ENCODE data around the gene CBLB.
"Not testable (repeated sequence)": the region's sequence is repeated elsewhere in the genome, so short reads cannot be mapped to it uniquely, and the experiment has no call there.

The CBLB gene

DNA sequence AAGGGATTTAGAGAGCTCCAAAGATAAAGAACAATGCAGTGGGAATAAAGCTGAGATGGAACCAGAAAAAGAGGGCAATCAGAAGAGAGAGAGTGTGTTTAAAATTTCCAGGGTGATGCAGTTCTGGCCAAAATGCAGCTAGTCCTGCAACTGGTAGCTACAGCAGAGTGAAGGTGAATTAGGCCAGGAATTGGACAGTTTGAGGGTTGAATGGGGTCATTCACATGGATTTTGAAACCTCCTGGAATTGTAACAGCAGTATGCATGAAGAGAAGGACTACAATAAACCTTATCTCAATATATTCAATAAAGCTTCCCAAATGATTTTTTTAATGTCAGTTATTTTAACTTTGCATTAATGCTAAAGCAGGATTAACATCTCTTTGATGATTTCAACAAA, 85.2 kb downstream of the CBLB start:
- FAIRE-seq, result no peak

DNA sequence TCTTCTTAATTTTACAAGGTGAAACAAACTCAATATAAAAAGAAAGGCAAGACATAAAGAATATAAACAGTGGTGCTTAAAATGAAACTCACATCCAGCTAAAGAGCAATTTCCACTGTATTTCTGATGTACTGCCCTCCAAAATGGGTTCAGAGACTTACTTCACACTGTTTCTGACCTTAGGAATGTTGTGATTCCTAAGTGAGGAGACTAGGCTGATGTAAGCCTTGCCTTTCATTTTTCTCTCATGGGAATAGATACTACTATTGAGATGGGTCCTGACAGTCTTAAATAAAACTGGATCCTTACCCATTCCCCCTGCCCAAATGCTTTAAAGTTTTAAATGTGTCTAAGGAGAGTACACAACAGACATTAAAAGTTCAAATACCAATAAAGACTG, 86.9 kb downstream of the CBLB start:
- FAIRE-seq, result no peak

DNA sequence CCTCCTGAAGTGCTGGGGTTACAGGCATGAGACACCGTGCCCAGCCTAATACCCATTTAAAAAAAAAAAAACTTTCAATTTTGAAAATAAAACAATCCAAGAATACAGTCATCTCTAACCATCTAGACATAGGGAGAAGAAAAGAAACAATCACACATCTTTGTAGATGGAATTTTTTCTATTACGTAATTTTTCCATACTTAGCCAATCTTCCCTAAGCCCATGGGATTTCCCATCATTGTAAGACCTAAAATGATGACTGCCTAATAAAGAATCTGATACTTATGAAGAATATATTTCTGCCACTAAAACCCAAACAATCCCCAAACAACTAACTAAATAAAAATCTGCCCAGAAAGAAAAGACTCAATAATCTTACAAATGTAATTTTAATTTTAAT, 88.7 kb downstream of the CBLB start:
- no peak for FAIRE-seq

DNA sequence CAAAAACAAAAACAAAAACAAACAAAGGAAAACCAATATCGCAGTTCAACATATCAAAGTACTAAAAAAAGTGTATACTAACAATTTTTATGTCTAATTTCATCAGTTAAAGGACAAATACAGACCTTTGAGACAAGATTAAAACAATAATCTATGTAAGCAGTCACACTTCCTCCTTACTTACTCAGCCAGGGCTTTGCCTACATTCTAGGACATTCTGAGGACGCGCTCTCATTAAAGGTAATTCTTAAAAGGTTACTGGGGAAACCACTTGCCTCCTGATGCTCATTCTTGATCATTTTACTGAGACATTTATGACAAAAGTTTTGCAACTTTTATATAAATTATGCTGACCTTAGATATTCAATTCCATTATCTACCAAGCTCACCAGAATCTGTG, 93.4 kb downstream of the CBLB start:
- FAIRE-seq, result peak; percentile 36

DNA sequence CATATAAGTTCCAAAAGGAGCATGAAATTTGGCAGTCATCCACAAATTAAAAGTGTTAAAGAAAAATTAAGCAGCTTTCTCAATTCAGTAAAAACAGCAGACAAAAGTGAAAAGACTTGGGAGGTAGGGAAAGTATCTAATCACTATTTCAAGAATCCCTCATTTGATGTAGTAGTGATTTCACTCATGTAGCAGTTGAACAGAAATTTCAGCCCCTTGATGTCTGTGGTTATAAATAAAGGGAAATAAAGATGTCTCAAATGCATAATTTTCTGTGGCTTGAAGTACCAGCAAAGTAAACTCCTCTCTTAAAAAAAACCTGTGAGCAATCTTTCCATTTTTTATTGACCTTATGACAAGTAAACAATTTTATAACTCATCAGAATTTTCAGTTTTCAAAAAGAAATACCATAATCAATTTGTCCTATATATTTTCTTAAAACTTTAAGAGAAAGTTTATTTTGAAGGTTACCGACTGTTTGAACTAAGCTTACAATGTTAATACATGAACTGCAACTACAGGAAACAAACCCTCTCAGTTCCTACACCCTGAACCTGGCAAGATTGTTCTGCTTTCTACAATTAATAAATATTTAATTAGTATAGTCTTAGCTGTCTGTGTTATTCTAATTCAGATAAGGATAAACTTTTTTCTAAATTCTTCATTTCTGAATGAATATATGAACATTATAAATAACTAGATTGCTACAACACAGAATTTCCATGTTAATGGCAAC, 94.2 kb downstream of the CBLB start:
- peak; percentile 21 for FAIRE-seq

- no peak for FAIRE-seq
Measured at GRCh38 chr3:105773291-105773690, 95.5 kb downstream of the CBLB start.

- FAIRE-seq, result peak; percentile 38
Measured at GRCh38 chr3:105772635-105773034, 96.2 kb downstream of the CBLB start.

DNA sequence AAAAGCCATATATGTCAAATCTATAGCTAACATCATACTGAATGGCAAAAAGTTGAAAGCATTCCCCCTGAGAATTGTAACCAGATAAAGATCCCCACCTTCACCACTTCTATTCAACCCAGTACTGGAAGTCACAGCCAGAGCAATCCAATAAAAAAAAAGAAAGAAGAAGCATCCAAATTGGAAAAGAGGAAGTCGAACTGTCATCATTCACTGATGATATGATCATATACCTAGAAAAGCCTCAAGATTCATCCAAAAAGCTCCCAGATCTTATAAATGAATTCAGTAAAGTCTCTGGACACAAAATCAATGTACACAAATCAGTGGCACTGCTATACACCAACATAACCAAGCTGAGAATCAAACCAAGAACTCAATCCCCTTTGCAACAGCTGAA, 97.4 kb downstream of the CBLB start:
- FAIRE-seq, result no peak

GRCh38 chr3:105770410-105770809, 98.4 kb downstream of the CBLB start:
- no peak for FAIRE-seq

GRCh38 chr3:105767776-105768175, 101.0 kb downstream of the CBLB start:
- no peak for FAIRE-seq

DNA sequence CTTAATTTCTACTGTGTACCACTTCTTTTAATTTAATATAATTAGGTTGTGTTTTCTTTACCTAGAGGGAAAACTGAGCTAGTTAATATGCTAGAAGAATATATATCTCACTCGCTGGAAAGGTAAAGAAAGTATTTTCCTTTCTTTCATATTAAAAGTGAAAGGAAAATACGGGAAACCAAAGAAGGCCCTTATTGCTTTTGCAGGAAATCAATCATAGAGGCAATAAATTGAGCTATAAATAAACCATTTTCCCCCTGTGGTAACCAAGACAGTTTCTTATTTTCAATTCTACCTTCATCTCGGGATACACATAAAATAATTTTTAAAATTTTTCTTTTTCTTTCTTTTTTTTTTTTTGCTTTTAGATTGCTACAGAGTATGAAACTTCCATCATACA, 101.6 kb downstream of the CBLB start:
- peak; percentile 10 for FAIRE-seq

GRCh38 chr3:105765308-105765639, 103.5 kb downstream of the CBLB start:
- FAIRE-seq, result no peak

DNA sequence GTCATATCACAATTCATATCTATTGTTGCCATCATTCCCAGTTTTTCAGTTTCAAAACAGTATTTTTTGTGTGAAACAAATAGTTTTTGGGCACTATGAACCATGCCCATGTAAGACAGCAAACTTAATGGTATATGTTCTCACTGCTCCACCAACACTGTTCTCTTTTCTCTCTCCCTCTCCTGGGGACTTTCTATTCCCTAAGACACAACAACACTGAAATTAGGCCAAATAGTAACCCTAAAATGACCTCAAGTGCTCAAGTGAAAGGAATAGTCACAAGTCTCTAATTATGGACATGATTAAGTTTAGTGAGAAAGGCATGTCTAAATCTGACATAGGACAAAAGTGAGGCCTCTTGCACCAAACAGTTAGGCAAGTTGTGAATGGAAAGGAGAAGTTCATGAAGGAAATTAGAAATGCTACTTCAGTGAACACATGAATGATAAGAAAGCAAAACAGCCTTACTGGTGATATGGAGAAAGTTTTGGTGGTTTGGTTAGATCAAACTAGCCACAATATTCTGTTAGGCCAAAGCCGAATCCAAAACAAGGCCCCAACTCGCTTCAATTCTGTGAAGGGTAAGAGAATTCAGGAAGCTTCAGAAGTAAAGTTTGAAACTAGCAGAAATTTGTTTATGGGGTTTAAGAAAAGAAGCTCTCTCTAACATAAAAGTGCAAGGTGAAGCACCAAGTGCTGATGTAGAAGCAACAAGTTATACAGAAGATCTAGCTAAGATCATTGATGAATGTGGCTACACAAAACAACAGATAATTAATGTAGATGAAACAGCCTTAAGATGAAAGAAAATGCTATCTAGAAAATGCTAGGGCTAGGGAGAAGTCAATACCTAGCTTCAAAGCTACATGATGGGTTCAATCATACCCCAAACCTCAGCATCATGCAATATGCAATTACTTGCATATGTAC, 104.2 kb downstream of the CBLB start:
- no peak for FAIRE-seq

- no peak for FAIRE-seq
Measured at GRCh38 chr3:105763659-105764036, 105.2 kb downstream of the CBLB start.

DNA sequence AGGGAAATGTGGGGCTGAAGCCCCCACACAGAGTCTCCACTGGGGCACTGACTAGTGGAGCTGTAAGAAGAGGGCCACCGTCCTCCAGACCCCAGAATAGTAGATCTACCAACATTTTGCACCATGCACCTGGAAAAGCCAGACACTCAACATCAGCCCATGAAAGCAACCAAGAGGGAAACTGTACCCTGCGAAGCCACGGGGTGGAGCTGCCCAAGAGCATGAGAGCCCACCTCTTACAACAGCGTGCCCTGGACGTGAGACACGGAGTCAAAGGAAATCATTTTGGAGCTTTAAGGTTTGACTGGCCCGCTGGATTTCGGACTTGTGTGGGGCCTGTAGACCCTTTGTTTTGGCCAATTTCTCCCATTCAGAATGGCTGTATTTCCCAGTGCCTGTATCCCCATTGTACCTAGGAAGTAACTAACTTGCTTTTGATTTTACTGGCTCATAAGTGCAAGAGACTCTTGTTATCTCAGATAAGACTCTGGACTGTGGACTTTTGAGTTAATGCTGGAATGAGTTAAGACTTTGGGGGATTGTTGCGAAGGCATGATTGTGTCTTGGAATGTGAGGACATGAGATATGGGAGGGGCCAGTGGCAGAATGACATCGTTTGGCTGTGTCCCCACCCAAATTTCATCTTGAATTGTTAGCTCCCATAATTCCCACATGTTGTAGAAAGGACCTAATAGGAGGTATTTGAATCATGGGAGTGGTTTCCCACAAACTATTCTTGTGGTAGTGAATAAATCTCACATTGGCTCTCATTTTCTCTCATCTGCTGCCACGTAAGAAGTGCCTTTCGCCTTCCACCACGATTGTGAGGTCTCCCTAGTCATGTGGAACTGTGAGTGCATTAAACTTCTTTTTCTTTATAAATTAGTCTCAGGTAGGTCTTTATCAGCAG, 105.8 kb downstream of the CBLB start:
- FAIRE-seq, result no peak

GRCh38 chr3:105762214-105762613, 106.6 kb downstream of the CBLB start:
- not testable (repeated sequence) for FAIRE-seq

GRCh38 chr3:105759442-105760078, 109.3 kb downstream of the CBLB start:
- FAIRE-seq, result no peak

GRCh38 chr3:105758451-105758850, 110.4 kb downstream of the CBLB start:
- FAIRE-seq, result no peak

DNA sequence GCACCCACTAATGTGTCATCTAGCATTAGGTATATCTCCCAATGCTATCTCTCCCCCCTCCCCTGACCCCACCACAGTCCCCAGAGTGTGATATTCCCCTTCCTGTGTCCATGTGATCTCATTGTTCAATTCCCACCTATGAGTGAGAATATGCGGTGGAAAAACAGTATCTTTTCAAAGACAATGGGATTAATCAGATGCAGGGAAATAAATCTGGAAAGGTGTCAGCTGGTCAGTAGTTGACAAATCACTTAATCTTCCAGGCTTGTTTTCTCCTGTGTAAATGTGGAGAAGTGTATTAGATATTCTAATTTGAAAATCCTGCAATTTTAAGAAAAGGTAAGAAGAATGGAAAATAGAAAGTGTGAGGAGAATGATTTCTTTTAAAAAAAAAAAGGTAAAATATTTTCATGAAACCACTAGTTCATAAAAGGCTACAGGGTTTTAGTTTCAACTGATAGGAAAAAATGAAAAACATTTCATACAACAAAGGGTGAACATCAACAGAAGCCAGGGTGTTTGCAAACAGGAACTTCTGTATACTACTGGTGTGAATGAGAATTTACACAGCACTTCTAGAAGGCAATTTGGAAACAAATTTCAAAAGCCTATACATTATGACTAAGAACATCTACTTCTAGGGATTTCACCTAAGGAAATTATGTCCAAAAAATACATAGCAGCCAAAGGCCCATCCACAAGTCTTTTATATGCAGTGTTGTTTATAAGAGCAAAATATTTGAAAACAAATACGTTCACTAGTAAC, 113.5 kb downstream of the CBLB start:
- peak; percentile 28 for FAIRE-seq

DNA sequence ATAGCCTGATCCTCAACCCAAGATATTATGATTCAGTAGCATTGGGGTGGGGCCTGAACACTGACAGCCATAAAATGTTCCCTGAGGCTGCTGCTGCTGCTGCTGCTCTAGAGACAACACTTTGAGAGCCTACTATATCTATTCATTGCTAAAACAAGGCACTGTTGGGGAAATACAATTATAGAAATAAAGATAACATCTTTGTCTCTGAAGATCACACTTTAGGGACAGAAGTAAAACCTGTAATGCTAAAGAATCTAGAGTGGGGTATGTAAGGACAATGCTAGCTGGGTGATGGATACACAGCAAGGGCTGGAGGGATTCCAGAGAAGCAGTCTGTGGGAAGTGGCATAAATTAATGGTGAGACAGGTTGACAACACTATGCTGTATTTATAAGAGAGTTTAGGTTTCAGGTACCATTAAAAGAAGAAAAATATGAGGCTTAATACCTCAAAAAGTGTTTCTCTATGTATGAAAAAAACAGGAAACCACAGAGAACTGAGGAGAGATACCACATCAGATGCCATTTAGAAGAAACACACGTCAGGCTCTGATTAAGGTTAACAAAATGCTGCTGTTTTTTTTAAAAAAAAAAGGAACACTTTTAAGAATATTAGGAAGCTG, 115.9 kb downstream of the CBLB start:
- no peak for FAIRE-seq

DNA sequence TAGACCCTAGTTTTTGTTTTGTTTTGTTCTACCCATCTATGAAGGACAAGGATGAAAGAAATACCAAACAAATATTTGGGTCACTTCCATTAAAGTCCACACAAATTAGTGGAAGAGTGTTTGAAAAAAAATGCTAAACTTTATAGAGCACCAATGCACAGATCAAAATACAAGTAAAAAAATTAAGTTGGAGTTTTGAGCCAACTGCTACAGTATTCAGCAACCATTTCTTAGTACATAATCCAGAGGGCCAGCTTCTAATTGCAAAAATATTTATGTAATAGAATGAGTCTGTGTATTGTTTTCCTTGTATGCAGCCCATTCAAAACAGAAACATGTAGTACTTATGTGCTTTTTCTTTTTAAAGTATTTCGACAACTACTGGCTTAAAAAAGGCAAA, 121.1 kb downstream of the CBLB start:
- FAIRE-seq, result no peak

All from colon (tissue), 2 donors.